GM21723 (cell line): Measurements from ENCODE around the gene ADTRP.

Experiments
- ATAC-seq: cut with Tn5 transposase; IDR thresholded peaks from one replicate; pipeline ENCODE4 v1.9.1; 2021; ENCODE audit warnings: mild to moderate bottlenecking, moderate library complexity; ENCODE audit not compliant: unreplicated experiment

ADTRP gene

GRCh38 chr6:11774426-11774825 lies 4.2 kb downstream of the ADTRP start:
- no peak for ATAC-seq

- no peak for ATAC-seq
Measured at GRCh38 chr6:11773581-11773980, 5.0 kb downstream of the ADTRP start.

DNA sequence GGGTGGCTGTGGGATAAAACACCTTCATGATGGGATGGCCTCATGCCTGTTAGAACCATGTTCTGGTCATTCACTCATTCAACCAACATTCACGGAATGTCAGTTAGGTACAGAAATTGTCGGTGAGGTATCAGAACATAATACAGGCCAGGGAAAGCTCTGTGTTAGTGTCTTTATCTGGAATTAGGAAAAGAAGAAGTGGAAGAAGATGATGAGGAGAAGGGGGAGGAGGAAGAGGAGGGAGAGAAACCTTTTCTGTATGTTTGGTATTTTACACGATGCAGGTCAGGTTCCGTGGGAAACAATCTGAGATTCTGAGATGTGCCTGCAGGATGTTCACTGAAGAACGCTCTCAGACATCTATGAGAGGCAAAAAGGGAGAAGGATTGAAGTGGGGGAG lies 5.6 kb downstream of the ADTRP start:
- no peak for ATAC-seq

- ATAC-seq: no peak
Measured at GRCh38 chr6:11772109-11772825, 6.3 kb downstream of the ADTRP start.

GRCh38 chr6:11771473-11772048 lies 7.0 kb downstream of the ADTRP start:
- no peak for ATAC-seq

DNA sequence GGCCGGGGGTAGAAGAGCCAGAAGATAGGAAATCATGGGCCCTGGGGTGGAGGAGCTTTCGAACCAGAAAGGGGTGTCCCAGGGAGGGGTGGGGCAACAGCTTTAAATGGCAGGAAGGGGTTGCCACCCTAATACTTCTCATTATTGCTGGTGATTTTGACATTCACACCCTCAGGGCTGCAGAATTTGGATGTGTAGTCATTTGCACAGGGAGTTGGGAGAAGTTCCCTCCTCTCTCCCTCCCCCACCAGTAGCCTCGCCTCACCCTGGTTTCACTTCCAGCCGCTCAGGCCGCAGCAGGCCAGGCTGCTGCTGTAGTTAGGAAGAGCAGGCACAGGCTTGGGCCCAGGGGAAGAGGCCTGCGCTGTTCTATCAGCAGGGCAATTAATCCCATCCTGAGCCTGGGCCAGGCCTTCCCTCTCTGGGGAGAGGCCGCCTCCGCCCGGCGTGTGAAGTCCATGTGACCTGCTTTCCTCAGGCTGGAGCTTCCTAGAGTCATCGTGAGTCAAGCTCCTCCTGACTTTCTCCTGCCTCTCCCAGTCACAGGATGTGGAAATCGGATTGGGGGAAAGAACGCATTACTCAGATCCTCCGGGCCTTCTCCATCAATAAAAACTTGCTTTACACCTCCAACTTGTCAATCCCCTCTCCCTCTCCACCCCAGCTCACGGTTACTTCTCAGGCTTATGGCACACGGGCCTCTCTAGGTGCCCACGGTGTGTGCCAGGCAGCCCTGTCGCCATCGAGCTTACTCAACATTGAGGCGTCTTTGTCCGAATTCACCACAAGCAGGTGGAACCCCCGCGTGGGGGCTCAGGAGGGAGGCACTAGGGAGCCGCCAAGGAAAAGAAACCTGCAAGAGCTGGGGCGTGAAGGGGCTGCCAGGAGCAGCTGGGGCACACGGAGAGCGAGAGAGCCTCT lies 7.8 kb downstream of the ADTRP start:
- ATAC-seq: no peak

DNA sequence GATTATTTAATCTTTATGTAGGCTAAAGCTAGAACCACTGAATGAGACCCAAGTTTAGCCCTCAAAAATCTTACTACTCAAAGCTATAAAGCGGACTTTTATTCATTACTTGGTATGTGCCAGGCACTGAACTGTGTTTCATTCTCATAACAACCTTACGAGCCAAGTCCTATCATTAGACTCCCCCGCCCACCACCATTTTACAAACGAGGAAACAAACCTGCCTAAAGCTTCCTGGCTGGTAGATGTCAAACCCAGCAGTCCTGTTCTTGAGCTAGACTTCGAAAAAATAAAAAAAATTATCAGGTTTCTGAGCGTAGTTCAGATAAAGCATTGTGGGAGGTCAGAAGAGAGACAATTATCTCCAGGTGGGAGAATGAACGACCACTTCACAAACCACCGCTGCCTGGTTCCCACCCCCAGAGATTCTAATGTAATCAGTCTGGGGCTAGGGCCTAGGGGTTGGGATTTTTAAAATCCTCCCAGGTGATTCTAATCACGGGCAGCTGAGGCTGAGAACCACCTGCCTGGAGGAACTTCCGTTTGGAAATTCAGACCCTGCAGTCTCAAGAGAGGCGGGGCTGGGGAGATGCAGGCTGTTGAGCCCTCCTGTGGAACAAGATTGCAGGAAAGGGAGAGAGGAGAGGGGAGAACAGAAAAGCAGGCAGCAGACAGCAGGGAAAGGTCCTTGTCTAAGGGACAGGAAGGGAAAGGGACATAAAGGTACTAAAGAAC lies 8.6 kb downstream of the ADTRP start:
- no peak for ATAC-seq

- ATAC-seq: no peak
Measured at GRCh38 chr6:11769244-11769643, 9.4 kb downstream of the ADTRP start.

DNA sequence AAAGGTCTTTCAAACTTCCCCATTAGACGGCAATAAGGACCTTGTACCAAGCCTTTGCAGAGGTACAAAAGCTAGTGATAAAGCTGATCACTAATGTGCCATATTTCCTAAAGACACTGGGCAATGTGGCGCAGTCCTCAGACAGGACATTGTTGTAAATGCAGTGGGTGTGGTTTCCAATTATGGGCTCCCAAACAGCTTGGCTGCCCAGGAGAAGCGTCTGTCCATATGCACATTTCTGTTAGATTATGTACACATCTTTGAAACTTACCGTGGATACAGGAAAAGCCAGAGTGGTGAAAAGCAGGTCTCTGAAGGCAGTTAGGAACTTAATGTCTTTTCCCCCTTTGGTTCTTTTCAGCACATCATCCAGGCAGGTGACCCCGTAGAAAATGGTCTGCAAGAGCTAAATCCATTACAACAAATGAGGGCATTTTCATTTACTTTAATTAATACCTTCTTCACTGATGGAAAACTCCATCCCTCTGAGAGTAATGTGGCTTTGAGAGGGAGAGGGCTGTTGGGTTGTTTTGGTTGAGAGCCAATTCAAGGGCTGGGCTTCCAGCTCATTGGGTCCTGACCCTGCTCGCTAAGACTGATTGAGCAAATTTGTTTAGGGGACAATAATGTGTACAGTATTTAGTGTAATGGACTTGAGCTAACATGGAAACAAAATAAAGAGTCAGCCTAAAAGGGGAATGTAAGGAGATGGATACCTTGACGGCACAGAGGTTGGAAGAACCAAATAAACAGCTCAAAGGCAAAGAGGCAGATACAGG lies 10.4 kb downstream of the ADTRP start:
- no peak for ATAC-seq

GRCh38 chr6:11767458-11767857 lies 11.1 kb downstream of the ADTRP start:
- ATAC-seq: no peak

GRCh38 chr6:11766589-11767450 lies 11.8 kb downstream of the ADTRP start:
- ATAC-seq: no peak

GRCh38 chr6:11766043-11766442 lies 12.6 kb downstream of the ADTRP start:
- ATAC-seq: no peak

GRCh38 chr6:11764250-11764604 lies 14.4 kb downstream of the ADTRP start:
- no peak for ATAC-seq

DNA sequence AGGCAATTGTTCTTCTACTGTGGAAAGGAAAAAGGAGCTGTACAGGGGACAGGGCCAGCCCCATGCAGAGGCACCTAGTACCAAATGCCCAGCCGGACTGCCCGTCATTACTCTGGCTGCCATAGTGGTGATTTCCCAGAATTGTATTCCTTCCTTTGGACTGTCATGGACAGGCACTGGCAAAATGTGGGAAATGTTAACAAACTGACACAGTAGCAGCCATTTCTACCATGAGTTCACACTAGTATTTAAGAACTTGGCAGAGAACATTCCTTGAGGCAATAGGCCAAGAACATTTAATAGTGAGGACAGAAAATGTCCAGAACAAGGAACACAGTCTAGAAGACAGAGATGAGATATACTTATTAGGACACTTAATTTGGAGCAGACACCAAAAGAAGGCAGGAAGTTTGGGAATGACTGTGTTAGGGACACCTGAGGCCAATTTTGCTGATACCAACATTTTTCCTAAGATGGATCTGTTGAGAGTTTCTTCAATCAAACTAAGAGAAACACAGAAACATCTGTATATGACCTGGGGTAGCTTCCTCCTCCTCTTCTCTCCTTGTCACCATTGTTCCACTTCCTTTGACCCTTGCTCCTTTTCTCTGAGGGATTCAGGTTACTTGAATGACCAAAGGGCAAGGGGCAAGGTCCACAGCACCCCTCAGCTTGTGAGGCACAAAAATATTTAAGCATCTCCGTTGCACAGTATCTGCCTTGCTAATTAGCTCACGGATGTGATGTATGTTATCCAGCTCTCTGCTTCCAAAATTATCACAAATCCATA lies 14.9 kb downstream of the ADTRP start:
- no peak for ATAC-seq

- ATAC-seq: no peak
Measured at GRCh38 chr6:11762794-11763459, 15.7 kb downstream of the ADTRP start.

DNA sequence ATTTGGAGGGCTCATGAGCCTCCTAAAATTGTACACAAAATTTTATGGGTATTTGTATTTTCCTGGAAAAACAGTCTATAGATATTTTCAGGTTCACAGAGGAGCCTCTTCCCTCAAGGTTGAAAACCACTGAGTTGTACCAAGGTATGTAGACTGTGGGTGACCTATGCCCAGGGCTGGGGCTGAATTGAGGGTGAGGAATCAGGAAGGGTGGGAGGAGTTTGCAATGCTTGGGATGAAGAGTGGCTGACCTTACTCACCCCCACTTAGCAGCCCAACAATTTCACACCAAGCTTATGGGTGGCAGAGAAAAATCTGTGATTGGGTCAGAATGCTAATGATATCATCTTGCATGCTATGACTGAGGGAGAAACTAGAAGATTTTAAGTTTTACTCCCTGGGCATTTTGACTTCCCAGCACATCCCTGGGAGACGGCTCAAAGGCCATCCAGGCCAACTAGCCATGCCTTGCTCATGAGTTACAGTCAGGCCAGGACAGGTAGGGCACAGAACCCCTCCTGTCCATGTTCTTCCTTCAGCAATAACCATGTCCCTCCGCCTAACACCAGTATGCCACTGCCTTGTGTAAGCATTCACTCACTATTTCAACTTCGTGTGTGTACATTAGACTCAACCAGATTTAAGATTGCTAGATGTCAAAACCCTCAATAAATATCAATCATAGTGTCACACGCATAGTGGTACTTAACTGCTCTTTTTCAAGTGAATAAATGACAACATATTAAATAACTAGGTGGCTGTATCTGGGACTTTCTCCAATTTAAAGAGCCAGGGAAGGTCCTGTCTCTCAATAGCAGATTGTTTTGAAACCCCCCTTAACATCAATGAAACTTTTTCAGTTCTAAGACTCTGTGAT lies 16.6 kb downstream of the ADTRP start:
- ATAC-seq: no peak

DNA sequence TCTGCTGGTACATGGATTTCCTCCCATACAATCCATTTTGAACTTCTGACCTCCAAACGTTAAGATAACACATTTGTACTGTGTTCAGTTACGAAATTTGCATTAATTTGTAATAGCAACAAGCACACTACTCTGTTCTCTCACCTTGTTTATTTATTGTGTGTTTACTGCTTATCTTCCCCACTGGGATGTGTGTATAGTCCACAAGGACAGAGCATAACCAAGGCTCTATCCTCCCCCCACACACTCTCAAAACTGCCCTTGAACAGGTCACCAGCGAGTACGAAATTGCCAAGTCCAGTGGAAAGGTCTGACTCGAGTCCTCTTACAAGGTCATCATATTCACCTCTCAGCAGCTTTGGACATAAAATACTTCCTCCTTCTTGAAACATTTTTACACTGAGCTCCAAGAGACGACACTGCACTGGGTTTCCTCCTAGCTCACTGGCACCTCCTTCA lies 18.6 kb downstream of the ADTRP start:
- ATAC-seq: no peak
